HEK293 (cell line): ENCODE measurements around the gene ZNF70.

Experiments used
- CTCF ChIA-PET: fragments of 350-600 bp; formaldehyde crosslinking; extraction: SDS; loops from one replicate; lab custom pipeline; 2021; ENCODE audit warnings: antibody characterized with exemption; lab: Yijun Ruan, JAX
- POLR2A ChIA-PET: fragments of 300-600 bp; formaldehyde crosslinking; extraction: SDS; loops from one replicate; lab custom pipeline; 2020; ENCODE audit warnings: antibody characterized with exemption, inconsistent platforms; lab: Yijun Ruan, JAX
- H3K27ac ChIP-seq: fragments of 200-500 bp; sonication (Bioruptor generic); 2 replicates; pipeline ENCODE4 v1.5.1; 2014; ENCODE audit warnings: low read depth, low read length, control low read depth, inconsistent platforms; ENCODE audit errors: extremely low read depth
- H3K36me3 ChIP-seq, 2 experiments: fragments of 200-500 bp in 1 of 2; sonication (Bioruptor generic) in 1 of 2; 1 replicate in 1 of 2; 2 replicates in 1 of 2; pipeline ENCODE4 v1.5.1; 2014 to 2017; ENCODE audit warnings: inconsistent platforms in 2 of 2, low read length in 2 of 2; ENCODE audit not compliant: control insufficient read depth in 2 of 2, insufficient read depth in 1 of 2
- H3K4me1 ChIP-seq: fragments of 200-500 bp; sonication (Bioruptor generic); 2 replicates; pipeline ENCODE4 v1.5.1; 2014; ENCODE audit warnings: mild to moderate bottlenecking, low read length, inconsistent platforms; ENCODE audit not compliant: control insufficient read depth, insufficient read depth
- H3K4me3 ChIP-seq: 2 replicates; pipeline ENCODE4 v1.5.1; 2011; ENCODE audit warnings: low read depth, mild to moderate bottlenecking, control low read depth, low read length, moderate library complexity
- H3K9me3 ChIP-seq: fragments of 200-500 bp; sonication (Bioruptor generic); 2 replicates; pipeline ENCODE4 v1.5.1; 2014; ENCODE audit warnings: low read depth, low read length, inconsistent platforms; ENCODE audit not compliant: control insufficient read depth, insufficient read depth
- EGR2 ChIP-seq: fragments of 450-650 bp; formaldehyde crosslinking; IDR thresholded peaks from 2 replicates; pipeline ENCODE4 v1.5.1; 2016; ENCODE audit warnings: low read depth, missing biosample characterization, missing genetic modification characterization
- KLF9 ChIP-seq: fragments of 450-650 bp; formaldehyde crosslinking; IDR thresholded peaks from 2 replicates; pipeline ENCODE4 v1.5.1; 2016; ENCODE audit warnings: missing biosample characterization, missing genetic modification characterization, low read depth
- ZBTB1 ChIP-seq: fragments of 450-650 bp; formaldehyde crosslinking; IDR thresholded peaks from 2 replicates; pipeline ENCODE4 v1.5.1; 2016; ENCODE audit warnings: missing biosample characterization, missing genetic modification characterization
- ZBTB17 ChIP-seq: fragments of 450-650 bp; formaldehyde crosslinking; IDR thresholded peaks from 2 replicates; pipeline ENCODE4 v1.5.1; 2016; ENCODE audit warnings: missing biosample characterization, missing genetic modification characterization
- ZBTB8A ChIP-seq: fragments of 450-650 bp; formaldehyde crosslinking; IDR thresholded peaks from 2 replicates; pipeline ENCODE4 v1.5.1; 2016; ENCODE audit warnings: missing biosample characterization, missing genetic modification characterization
- ZNF155 ChIP-seq: fragments of 450-650 bp; formaldehyde crosslinking; IDR thresholded peaks from 2 replicates; pipeline ENCODE4 v1.5.1; 2016; ENCODE audit warnings: missing biosample characterization, missing genetic modification characterization
- ZNF2 ChIP-seq: fragments of 450-650 bp; formaldehyde crosslinking; IDR thresholded peaks from 2 replicates; pipeline ENCODE4 v1.5.1; 2016; ENCODE audit warnings: missing biosample characterization, missing genetic modification characterization
- ZNF335 ChIP-seq: fragments of 450-650 bp; formaldehyde crosslinking; conservative IDR thresholded peaks from 2 replicates; pipeline ENCODE4 v1.5.1; 2016; ENCODE audit warnings: missing biosample characterization, missing genetic modification characterization
- ZNF341 ChIP-seq: fragments of 450-650 bp; formaldehyde crosslinking; IDR thresholded peaks from 2 replicates; pipeline ENCODE4; 2016; ENCODE audit warnings: low read depth, missing biosample characterization, missing genetic modification characterization
- ZNF624 ChIP-seq: fragments of 450-650 bp; formaldehyde crosslinking; IDR thresholded peaks from 2 replicates; pipeline ENCODE4 v1.5.1; 2017; ENCODE audit warnings: missing biosample characterization, missing genetic modification characterization
- ZSCAN16 ChIP-seq: fragments of 450-650 bp; formaldehyde crosslinking; IDR thresholded peaks from 2 replicates; pipeline ENCODE4 v1.5.1; 2016; ENCODE audit warnings: missing biosample characterization, missing genetic modification characterization
- ZSCAN4 ChIP-seq: fragments of 450-650 bp; formaldehyde crosslinking; IDR thresholded peaks from 2 replicates; pipeline ENCODE4 v1.5.1; 2017; ENCODE audit warnings: missing biosample characterization, missing genetic modification characterization
- TF ChIP-seq, protein P1 (sequence below): fragments of 450-650 bp; formaldehyde crosslinking; IDR thresholded peaks from 2 replicates; pipeline ENCODE4 v1.5.1; 2016; ENCODE audit warnings: missing biosample characterization, missing genetic modification characterization, low read depth

ZNF70 gene

DNA sequence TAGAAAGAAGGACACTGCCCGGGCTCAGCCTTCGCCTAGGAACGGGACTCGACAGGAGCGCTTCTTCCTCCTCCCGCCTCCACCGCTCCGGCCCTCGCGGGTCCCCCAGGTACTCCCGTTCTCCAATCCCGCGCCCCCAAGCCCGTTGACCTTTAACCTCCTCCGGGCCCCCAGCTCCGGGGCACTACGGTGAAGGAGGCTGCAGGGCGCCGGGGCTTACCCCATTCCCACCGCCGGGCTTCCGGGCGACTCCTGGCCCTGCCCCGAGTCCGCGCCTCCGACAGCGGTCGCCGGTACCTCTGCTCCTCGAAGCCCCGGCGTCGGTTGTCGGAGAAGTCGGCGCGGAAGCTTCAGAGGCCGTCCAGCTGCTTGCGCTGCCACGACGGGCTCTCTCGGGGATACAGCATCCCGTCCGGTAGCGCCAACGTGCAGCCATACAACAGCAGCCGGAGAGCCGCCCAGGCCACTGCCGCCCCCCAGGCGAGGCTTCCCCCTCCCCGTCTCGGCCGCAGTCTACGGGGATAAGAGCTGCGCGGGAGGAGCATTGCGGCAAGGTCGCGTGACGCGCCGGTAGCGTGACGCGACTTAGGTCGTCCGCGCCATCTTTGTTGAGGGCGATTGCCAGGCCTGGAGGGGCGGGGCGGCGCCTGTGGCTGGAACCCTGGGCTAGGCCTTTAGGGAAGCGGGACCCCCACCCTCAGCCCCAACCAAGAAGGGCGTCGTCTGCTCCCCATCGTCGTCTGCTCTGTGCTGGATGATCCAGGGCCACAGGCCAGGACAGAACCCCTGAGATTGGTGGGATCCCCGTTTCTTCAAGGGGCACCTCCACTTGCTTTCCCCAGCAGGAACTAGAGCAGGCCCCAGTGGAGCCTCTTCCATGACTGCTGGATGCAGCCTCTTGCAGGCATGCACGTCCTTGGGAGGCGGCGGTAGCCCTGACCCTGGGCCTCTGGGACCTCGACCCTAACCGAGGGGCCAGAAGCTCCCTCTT lies 33.8 kb downstream of the ZNF70 start (continued):
- 0 out of 2 replicates have a peak, but pooled peaks have one; percentile 25 for TF ChIP-seq ZSCAN4 (tag by site-specific recombination)
- TF ChIP-seq ZBTB8A = peak; percentile 69
- peak; percentile 86 for TF ChIP-seq ZNF2
- no peak for TF ChIP-seq ZBTB1

DNA sequence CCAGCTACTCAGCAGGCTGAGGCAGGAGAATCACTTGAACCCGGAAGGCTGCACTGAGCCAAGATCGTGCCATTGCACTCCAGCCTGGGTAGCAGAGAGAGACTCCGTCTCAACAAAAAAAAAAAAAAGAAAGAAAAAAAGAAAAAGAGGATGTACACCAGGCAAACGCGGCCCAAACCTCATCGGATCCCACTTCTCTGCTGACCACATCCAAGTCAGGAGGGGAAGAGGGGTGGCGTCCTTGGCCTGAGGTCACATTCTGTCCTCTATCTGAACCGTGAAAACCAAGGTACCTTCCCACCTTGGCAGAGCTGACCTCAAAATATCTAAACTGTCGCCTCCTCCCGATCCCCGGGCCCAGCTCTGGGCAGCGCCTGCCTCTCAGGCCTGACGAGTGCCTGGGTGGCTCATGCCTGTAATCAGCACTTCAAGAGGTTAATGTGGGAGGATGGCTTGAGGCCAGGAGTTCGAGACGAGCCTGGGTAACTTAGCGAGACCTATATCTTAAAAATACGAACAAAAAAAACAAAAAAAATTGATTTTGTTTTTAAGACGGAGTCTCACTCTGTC lies 35.0 kb downstream of the ZNF70 start:
- TF ChIP-seq EGR2 (tag by site-specific recombination) (0 out of 2 replicates have a peak, but pooled peaks have one; percentile 24), KLF9 (tag by site-specific recombination) (no peak), ZBTB17 (no peak)
- ChIA-PET CTCF (no interaction called here), POLR2A (interaction anchor here (1.0 to 1.2 kb wide), 3 partner anchors 35 to 178 kb away, joined by 3 to 5 read pairs (median 4); partner anchors contain the start of genes MIF and ZNF70)
- H3K4me3 ChIP-seq = peak overlapping the region; percentile 84; the same call in 1 of the 2 replicates
- no peaks in the 10 kb centered on the region for H3K9me3 ChIP-seq
- peaks cover 27 to 42% of the 10 kb centered on the region in 2 experiments for H3K36me3 ChIP-seq
- 0 out of 2 replicates have a peak overlapping the region, but pooled peaks have one; percentile 75 for H3K27ac ChIP-seq
- no peaks in the 10 kb centered on the region for H3K4me1 ChIP-seq

- no peak overlapping the region for H3K4me3 ChIP-seq
- POLR2A ChIA-PET = interaction anchor here (0.7 kb wide), 1 partner anchor 13 kb away, joined by 3 read pairs; no protein-coding TSS in a partner anchor
- no peaks in the 10 kb centered on the region for H3K4me1 ChIP-seq
- TF ChIP-seq KLF9 (tag by site-specific recombination) (0 out of 2 replicates have a peak, but pooled peaks have one; percentile 14), ZSCAN4 (tag by site-specific recombination) (no peak), ZNF341 (tag by site-specific recombination) (no peak), ZNF624 (no peak), ZNF155 (tag by site-specific recombination) (no peak), ZNF335 (tag by site-specific recombination) (no peak), ZSCAN16 (tag by site-specific recombination) (no peak)
- TF ChIP-seq, protein P1, sequence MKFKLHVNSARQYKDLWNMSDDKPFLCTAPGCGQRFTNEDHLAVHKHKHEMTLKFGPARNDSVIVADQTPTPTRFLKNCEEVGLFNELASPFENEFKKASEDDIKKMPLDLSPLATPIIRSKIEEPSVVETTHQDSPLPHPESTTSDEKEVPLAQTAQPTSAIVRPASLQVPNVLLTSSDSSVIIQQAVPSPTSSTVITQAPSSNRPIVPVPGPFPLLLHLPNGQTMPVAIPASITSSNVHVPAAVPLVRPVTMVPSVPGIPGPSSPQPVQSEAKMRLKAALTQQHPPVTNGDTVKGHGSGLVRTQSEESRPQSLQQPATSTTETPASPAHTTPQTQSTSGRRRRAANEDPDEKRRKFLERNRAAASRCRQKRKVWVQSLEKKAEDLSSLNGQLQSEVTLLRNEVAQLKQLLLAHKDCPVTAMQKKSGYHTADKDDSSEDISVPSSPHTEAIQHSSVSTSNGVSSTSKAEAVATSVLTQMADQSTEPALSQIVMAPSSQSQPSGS (tag by site-specific recombination) = no peak
- peaks cover 31 to 52% of the 10 kb centered on the region in 2 experiments for H3K36me3 ChIP-seq
- no peaks in the 10 kb centered on the region for H3K9me3 ChIP-seq
- CTCF ChIA-PET = no interaction called here
- no peak overlapping the region for H3K27ac ChIP-seq
Observed at GRCh38 chr22:23714596-23715578, 36.0 kb downstream of the ZNF70 start.
